Erythroblast (primary cell): ENCODE results near the gene MYLIP.

Source experiments
- GATA1 ChIP-seq: IDR thresholded peaks from 2 replicates; pipeline ENCODE4 v1.6.1; 2011; ENCODE audit warnings: low read depth, mild to moderate bottlenecking, control low read depth, low read length, moderate library complexity
- POLR2A ChIP-seq: IDR thresholded peaks from 2 replicates; pipeline ENCODE4 v1.6.1; 2011; ENCODE audit warnings: mild to moderate bottlenecking, low read length

- no peak for TF ChIP-seq POLR2A
- no peak for TF ChIP-seq GATA1
These were observed 40.5 kb upstream of the MYLIP start for GRCh38 chr6:16088409-16088808.
